HuH-7.5 (cell line): Measurements from ENCODE around the gene AMZ1.

Experiments
- DNase-seq: peaks from one replicate; pipeline ENCODE4 v3.0.0; 2011; ENCODE audit warnings: low spot score

Gene AMZ1

DNA sequence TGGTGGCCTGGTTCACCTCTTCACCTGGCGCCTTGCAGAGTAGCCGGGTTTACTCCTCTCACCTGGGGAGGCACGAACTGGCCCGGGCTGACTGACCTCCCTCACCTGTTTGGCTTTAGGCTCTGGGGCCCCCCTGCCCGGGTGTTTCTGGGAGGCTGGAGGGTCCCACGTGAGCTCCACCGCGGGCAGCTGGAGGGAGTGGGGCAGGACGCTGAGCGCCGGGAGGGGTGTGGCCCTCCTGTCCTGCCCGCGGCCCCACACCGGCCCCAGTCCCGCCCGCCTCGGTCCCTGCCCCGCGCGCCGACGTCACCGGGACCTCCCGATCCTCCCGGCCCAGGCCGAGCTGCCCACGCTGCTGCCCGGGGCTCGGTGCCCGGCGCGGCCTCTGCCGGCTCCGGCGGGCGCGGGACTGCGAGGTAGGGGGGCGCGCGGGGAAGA, at the start of gene AMZ1:
Gene AMZ1 (plus strand): TSS at position 322 of the 438 bp plus-strand sequence. CDS start 12,250 bp downstream, outside the sequence.
- no peak for DNase-seq

DNA sequence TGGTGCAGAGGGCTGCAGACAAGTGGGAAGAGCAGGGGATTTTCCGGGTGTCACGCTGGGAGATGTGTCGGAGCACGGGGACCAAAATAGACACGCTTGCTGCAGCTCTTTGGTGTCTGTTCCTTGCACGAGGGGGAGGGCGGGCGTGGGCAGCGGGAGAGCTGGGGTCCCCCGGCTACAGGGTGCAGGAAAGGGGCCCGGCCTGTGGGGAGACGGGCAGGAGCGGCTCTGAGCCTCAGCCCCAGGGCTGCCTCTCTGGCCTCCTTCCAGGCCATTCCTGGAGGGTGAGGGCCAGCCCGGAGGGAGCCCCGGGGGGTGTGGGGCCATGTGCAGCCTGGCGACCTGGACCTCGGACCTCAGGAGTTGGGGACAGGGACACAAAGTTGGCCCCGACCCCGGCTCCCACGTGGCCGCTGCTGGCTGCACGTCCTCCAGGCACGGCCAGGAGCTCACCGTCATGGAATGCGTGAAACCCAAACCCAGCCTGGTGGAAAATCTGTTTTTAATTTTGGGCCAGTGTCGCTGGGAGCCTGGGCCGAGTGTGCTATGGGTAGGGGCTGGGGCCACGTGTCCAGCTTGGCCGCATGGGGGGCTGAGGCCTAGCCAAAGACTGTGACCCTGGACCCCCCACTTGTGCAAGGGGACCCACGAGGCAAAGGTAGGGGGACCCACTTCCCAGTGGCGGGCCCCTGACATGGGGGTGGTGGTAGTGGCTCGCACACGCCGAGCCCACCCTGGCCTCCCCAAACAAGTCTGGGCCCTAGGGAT, 49.6 kb upstream of the AMZ1 start:
- DNase-seq: peak; percentile 57

GRCh38 chr7:2639181-2639681, 48.8 kb upstream of the AMZ1 start:
- no peak for DNase-seq

- no peak for DNase-seq
These were observed 48.1 kb upstream of the AMZ1 start for GRCh38 chr7:2639695-2640481.

DNA sequence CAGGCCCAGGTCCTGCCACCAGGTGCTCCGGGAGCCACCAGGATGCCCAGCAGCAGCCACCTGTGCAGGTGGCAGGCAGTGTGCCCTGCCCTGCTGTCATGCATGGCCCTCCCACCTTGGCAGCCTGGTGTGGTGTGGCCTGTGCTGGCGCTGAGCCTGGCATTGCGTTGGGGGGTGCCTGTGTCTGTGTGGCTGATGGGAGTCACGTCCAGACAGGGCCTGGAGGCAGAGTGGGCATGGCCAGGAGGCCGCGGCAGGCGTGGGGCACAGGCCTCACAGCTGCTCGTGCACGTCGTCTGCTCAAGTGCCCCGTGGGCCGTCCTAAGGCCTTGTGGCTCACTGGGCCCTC, 47.5 kb upstream of the AMZ1 start:
- no peak for DNase-seq

DNA sequence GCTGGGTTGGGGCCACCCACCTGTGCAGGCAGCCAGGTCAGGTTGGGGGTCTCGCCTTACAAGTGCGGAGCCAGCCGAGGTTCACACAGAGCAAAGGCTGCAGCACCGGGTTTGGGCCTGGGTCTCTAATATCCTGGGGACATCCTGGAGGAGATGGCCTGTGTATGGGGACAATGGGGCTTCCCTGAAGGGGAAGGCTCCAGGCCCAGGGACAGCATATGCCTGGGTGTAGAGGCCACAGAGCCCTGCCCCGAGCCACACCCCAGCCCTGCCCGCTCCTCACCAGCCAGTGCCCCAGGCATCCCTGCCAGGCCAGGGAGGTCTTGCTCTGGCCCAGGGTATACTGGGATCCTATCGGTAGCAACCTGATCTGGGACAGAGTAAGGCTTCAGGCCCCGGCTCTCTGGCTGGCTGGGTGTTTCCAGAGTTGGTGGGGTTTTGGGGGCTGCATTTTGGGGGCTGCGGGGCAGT, 47.1 kb upstream of the AMZ1 start:
- no peak for DNase-seq

GRCh38 chr7:2641406-2642393, 46.3 kb upstream of the AMZ1 start:
- peak; percentile 76 for DNase-seq

- no peak for DNase-seq
These were observed 44.4 kb upstream of the AMZ1 start for GRCh38 chr7:2643386-2644219.

DNA sequence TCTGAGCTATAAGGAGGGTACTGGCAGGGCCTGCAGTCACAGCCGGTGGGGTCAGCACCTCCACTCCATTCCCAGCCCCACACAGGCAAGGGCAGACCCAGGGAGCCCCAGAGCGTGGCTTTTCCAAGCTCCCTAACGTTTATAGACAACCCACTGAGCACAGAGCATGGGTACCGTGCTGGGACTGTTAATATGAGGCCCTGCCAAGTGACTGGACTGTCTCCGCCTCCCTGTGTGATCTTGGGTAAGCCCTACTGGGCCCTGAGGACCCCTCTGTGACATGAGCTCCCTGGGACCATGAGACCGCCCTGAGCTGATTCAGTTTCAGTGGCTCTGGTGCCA, 43.8 kb upstream of the AMZ1 start:
- no peak for DNase-seq

DNA sequence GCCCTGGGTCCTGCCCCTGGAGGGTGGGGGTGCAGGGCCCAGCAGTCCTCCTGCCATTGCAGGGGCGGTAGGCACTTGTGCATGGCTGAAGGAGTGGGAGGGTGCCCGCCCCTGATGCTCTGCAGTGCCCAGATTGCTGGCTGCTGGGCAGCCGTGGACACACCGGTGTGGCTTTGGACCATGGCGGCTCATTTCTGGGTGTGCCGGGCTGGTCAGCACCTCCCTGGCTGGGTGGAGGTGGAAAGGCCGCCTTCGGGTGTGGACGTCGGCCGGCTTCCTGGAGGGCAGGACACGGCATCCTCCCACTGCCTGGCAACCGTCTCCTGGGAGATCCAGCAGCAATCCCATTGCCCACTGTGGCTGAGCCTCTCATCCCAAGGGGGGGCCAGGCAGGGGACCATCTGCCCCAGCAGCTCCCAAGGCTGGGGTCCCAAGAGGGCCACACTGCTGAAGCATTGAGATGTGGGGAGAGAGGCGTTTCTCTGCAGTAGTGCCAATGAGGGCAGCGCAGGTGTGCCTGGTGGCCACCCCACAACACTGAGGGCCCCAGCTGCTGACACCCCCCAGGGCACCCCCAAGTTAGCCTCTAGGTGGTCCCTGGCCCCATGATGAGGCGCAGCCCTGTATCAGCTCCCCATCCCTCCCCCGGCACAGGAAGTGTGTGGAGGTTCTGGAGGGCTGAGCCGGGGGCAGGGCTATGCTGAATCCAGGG, 43.3 kb upstream of the AMZ1 start:
- DNase-seq: no peak

DNA sequence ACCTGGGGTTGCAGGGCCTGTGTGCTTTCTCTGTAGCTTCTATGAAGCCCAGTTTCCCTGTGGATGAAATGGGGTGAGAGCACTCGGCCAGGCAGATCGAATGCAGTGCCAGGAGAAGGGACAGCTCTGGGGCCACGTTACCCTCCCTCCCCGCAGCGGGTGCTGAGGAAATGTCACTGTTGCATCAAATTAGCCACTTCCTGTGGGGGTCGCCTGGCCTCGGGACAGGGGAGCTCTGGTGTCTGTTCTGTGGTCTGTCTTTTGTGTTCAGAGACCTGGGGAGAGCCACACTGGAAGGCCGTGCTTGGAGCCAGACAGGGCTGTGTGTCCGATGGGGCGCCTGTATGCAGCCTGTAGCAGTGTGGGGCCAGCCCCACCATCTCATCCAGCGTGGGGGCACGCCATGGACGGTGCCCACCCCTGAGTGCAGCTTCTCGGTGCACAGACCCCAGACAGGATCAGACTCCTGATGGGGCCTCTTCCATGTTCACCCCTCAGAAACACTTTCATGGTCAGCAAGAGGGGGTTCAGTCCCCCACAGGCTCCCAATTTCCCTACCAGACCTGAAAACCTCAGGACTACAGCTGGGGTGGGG, 42.6 kb upstream of the AMZ1 start:
- no peak for DNase-seq

GRCh38 chr7:2646336-2646679, 41.7 kb upstream of the AMZ1 start:
- no peak for DNase-seq

DNA sequence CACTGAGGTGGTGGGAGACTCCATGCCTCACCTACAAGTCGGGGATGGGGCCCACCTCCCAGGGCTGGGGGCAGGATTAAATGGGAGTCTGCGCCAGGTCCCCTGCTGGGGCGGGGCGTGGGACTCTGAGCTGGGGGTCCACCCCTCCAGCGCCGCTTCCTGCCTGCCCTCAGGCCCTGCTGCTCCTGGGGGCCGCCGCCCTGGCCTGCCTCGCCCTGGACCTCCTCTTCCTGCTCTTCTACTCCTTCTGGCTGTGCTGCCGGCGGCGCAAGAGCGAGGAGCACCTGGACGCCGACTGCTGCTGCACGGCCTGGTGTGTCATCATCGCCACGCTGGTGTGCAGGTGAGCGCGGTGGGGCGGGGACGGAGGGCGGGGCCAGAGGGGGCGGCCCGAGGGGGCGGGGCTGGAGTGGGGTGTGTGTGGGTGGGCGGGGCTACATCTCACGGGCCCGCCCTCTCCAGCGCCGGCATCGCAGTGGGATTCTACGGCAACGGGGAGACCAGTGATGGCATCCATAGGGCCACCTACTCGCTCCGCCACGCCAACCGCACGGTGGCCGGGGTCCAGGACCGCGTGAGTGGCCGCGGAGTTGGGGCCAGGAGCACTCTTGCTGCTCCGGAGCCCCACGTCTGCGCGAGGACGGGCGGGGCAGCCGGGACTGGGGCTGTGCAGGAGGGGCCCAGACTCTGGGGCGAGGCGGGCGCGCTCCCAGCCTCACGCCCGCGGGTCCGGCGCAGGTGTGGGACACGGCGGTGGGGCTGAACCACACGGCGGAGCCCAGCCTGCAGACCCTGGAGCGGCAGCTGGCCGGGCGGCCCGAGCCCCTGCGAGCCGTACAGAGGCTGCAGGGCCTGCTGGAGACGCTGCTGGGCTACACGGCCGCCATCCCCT, 41.1 kb upstream of the AMZ1 start:
- DNase-seq: no peak

DNA sequence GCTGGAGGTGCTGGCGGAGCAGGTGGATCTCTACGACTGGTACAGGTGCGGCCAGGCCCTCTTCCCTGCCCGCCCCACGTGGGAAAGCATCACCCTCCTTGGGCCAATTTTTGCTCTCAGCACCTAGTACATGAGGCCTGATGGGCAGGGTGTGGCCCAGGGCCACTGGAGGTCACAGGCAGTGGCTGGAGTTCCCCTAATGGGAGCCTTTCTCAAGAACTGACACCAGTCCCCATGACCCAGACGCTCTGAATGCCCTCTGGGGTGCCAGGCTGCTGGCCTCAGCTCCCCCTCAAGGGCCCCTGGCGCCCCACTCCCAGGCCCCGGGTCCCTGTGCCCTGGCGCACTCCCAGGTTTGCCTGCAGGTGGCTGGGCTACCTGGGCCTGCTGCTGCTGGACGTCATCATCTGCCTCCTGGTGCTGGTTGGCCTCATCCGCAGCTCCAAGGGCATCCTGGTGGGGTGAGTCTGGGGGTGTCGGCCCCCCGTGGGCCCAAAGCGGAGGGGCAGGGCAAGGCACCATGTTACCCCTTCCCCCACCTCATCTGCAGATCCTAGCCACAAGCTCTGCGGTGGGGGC, 40.3 kb upstream of the AMZ1 start:
- DNase-seq: no peak

DNA sequence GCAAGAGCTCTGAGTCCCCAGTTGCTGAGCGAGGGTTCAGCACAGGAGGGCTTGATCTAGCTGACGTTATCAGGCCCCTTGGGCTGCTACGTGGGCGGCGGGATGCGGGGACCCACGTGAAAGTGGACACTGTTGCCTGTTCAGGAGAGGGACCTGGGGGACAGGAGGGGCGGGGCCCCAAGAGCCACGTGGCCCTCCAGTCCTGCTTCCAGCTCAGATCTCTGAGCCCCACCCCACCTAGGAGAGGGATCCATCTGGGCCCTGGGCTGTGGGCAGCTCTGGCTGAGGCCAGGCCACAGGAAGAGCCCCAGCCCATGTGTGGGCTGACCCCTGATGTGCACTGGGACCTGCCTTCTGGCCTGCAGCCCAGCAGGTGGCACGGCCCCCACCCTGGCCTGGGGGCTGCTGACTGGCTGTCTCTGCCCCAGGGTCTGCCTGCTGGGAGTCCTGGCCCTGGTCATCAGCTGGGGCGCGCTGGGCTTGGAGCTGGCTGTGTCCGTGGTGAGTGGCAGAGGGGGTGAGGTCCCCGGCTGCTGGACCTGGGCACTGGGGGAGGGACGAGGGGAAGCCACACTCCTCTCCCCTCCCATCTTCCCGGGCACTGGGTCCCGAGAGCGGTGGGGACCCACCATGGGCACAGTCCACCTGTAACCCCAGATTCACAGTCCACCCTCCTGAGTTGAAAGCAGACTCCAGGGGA, 38.7 kb upstream of the AMZ1 start:
- DNase-seq: no peak

- no peak for DNase-seq
These were observed 38.0 kb upstream of the AMZ1 start for GRCh38 chr7:2649991-2650390.

- no peak for DNase-seq
These were observed 37.6 kb upstream of the AMZ1 start for GRCh38 chr7:2650451-2650850.

DNA sequence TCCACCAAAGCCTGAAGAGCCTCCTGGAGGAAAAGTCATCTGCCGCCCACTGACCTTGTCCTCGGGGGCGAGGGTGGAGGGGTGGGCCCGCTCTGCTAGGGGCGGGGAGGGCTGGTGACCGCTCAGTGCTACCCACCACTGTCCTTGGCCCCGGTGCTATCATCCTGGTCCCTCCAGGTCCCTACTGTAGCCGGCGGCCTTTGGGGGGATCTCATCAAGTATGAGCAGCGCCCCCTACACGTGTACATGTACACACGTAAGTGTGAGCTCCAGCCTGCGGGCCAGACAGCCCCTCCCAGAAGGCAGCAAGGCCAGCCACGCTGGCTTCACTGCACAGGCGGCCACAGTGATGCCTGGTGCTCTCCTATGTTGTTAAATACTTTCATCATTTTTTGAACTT, 36.7 kb upstream of the AMZ1 start:
- DNase-seq: no peak
